ENCODE results near the gene DRC1.

DNA sequence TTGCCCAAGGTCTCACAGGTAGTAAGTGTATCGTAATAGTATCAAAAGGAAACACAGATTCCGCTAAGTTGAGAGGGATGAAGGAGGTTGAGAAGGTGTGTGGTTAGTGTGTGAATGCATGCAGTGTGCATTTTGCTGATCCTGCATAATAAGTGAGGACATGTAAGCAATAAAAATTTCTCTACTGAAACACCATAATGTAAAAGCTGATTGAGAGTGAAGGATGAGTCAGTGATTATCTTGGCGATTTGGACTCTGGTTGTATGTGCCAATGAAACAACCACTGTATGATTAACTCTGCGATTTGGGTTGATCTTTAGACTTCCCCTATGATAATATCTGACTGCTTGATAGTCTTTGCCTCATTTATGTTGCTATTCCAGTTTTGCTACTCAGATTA is 38.4 kb upstream of the DRC1 start:
- TF ChIP-seq POLR2AphosphoS5 (IDR thresholded peaks at IDR 0.05; ENCODE audit: borderline replicate concordance, low read depth, low read length) (no peak), EZH2 (IDR thresholded peaks at IDR 0.05) (no peak)

All from SK-N-MC (cell line).